Measurements from ENCODE around the gene AKNA.

The AKNA gene

GRCh38 chr9:114387680-114388356 lies at the start of gene AKNA:
Gene AKNA (minus strand): TSS chr9:114387982. CDS start chr9:114381333, 6,649 bp downstream.
- no peak for DNase-seq

GRCh38 chr9:114437401-114437893 lies 49.7 kb upstream of the AKNA start:
- DNase-seq, result no peak

GRCh38 chr9:114434878-114435311 lies 47.1 kb upstream of the AKNA start:
- peak; percentile 27 for DNase-seq

- DNase-seq, result no peak
Observed at GRCh38 chr9:114433720-114434255, 46.0 kb upstream of the AKNA start.

GRCh38 chr9:114433086-114433485 lies 45.3 kb upstream of the AKNA start:
- no peak for DNase-seq

GRCh38 chr9:114432323-114433067 lies 44.7 kb upstream of the AKNA start:
- no peak for DNase-seq

GRCh38 chr9:114431770-114432169 lies 44.0 kb upstream of the AKNA start:
- DNase-seq, result no peak

- no peak for DNase-seq
Observed at GRCh38 chr9:114431003-114431402, 43.2 kb upstream of the AKNA start.

- DNase-seq, result peak; percentile 78
Observed at GRCh38 chr9:114430457-114430856, 42.7 kb upstream of the AKNA start.

- no peak for DNase-seq
Observed at GRCh38 chr9:114429488-114429887, 41.7 kb upstream of the AKNA start.

GRCh38 chr9:114428466-114428865 lies 40.7 kb upstream of the AKNA start:
- DNase-seq, result no peak

- DNase-seq, result no peak
Observed at GRCh38 chr9:114427644-114428043, 39.9 kb upstream of the AKNA start.

- DNase-seq, result no peak
Observed at GRCh38 chr9:114426046-114426948, 38.5 kb upstream of the AKNA start.

- no peak for DNase-seq
Observed at GRCh38 chr9:114425126-114425525, 37.3 kb upstream of the AKNA start.

GRCh38 chr9:114424126-114424525 lies 36.3 kb upstream of the AKNA start:
- no peak for DNase-seq

GRCh38 chr9:114423181-114423580 lies 35.4 kb upstream of the AKNA start:
- no peak for DNase-seq

- DNase-seq, result no peak
Observed at GRCh38 chr9:114421147-114421546, 33.4 kb upstream of the AKNA start.

- no peak for DNase-seq
Observed at GRCh38 chr9:114419796-114420195, 32.0 kb upstream of the AKNA start.

GRCh38 chr9:114418053-114418452 lies 30.3 kb upstream of the AKNA start:
- DNase-seq, result no peak

GRCh38 chr9:114417511-114417910 lies 29.7 kb upstream of the AKNA start:
- no peak for DNase-seq

- no peak for DNase-seq
Observed at GRCh38 chr9:114416906-114417305, 29.1 kb upstream of the AKNA start.

GRCh38 chr9:114416290-114416689 lies 28.5 kb upstream of the AKNA start:
- no peak for DNase-seq

GRCh38 chr9:114414346-114414745 lies 26.6 kb upstream of the AKNA start:
- no peak for DNase-seq
